Measurements from ENCODE around the gene CBFB. TPM values are rescaled to one million over a fixed set of nuclear protein-coding genes. Genes with fewer than 3 reads are reported as not detected.

The CBFB gene
- polyA plus RNA-seq, 1 donor (not counting 4 experiments of a cell fraction or from before 2014, with no cell fraction given): 39.7 TPM

GRCh38 chr16:67086822-67087221 lies 57.9 kb downstream of the CBFB start:
- no peak overlapping the region for H2AFZ ChIP-seq (ENCODE audit: control insufficient read depth, low read length)

DNA sequence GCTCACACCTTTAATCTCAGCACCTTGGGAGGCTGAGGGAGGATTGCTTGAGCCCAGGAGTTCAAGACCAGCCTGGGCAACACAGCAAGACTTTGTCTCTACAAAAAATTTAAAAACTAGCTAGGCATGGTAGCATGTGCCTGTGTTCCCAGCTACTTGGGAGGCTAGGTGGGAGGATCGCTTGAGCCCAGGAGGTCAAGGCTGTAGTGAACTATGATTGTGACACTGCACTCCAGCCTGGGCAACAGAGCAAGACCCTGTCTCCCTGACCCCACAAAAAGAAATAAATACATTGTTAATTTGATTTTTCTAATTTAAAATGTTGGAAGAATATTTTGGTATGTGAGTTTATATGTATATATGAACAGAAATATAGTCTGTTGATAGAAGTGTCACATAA lies 58.3 kb downstream of the CBFB start:
- Histone ChIP-seq H3K4me3 (ENCODE audit: control insufficient read depth in 2 of 3, extremely low read depth in 1 of 3, insufficient read depth in 2 of 3, low read depth in 1 of 3, low read length in 3 of 3) (no peak overlapping the region), H3K9me3 (ENCODE audit: control insufficient read depth, low read depth, low read length) (no peaks in the 10 kb centered on the region), H4K20me1 (ENCODE audit: control insufficient read depth, extremely low read depth, insufficient read depth, low read length) (no peaks in the 10 kb centered on the region), H2AFZ (ENCODE audit: control insufficient read depth, low read length) (no peak overlapping the region), H3K79me2 (ENCODE audit: control insufficient read depth, insufficient read depth, low read length) (no peaks in the 10 kb centered on the region), H3K27ac (ENCODE audit: control insufficient read depth, insufficient read depth, low read length) (no peak overlapping the region), H3K27me3 (ENCODE audit: control insufficient read depth, extremely low read depth, insufficient read depth, low read length) (no peaks in the 10 kb centered on the region), H3K9me1 (ENCODE audit: control insufficient read depth, extremely low read depth, insufficient read depth, low read length) (peaks cover 2% of the 10 kb centered on the region), H3K36me3 (ENCODE audit: control insufficient read depth in 2 of 2, extremely low read depth in 1 of 2, insufficient read depth in 2 of 2, low read length in 2 of 2) (peaks cover 4 to 6% of the 10 kb centered on the region in 2 experiments), H3K4me2 (ENCODE audit: control insufficient read depth, extremely low read depth, insufficient read depth, low read depth, low read length) (no peak overlapping the region), H3K4me1 (ENCODE audit: control insufficient read depth, extremely low read depth, insufficient read depth, low read length) (no peaks in the 10 kb centered on the region), H3K9ac (ENCODE audit: control insufficient read depth, extremely low read depth, insufficient read depth, low read length) (no peak overlapping the region)
- dilution Hi-C loops (cut with MboI; ENCODE audit: extremely low pct_ligation_motif_present, low sequenced_read_pairs): no loop called here
- no peak for DNase-seq (ENCODE audit: low read depth, low spot score)
- no peak for FAIRE-seq
- TF ChIP-seq, protein P1, sequence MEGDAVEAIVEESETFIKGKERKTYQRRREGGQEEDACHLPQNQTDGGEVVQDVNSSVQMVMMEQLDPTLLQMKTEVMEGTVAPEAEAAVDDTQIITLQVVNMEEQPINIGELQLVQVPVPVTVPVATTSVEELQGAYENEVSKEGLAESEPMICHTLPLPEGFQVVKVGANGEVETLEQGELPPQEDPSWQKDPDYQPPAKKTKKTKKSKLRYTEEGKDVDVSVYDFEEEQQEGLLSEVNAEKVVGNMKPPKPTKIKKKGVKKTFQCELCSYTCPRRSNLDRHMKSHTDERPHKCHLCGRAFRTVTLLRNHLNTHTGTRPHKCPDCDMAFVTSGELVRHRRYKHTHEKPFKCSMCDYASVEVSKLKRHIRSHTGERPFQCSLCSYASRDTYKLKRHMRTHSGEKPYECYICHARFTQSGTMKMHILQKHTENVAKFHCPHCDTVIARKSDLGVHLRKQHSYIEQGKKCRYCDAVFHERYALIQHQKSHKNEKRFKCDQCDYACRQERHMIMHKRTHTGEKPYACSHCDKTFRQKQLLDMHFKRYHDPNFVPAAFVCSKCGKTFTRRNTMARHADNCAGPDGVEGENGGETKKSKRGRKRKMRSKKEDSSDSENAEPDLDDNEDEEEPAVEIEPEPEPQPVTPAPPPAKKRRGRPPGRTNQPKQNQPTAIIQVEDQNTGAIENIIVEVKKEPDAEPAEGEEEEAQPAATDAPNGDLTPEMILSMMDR (optimal IDR thresholded peaks at IDR 0.05 in 1 of 3, IDR thresholded peaks at IDR 0.05 in 1 of 3, conservative IDR thresholded peaks at IDR 0.05 in 1 of 3; ENCODE audit: extremely low read depth in 1 of 3, insufficient read depth in 2 of 3, low read length in 3 of 3): no peak
- no peak for TF ChIP-seq EZH2 (IDR thresholded peaks at IDR 0.05; ENCODE audit: low read length)

More at GRCh38 chr16:67086822-67087221, 57.9 kb downstream of the CBFB start:
- DNase-seq (ENCODE audit: low read depth, low spot score): no peak
- Histone ChIP-seq H3K4me3 (ENCODE audit: control insufficient read depth in 2 of 3, extremely low read depth in 1 of 3, insufficient read depth in 2 of 3, low read depth in 1 of 3, low read length in 3 of 3) (no peak overlapping the region), H3K36me3 (ENCODE audit: control insufficient read depth in 2 of 2, extremely low read depth in 1 of 2, insufficient read depth in 2 of 2, low read length in 2 of 2) (peaks cover 4 to 6% of the 10 kb centered on the region in 2 experiments), H3K4me1 (ENCODE audit: control insufficient read depth, extremely low read depth, insufficient read depth, low read length) (no peaks in the 10 kb centered on the region), H4K20me1 (ENCODE audit: control insufficient read depth, extremely low read depth, insufficient read depth, low read length) (no peaks in the 10 kb centered on the region), H3K27ac (ENCODE audit: control insufficient read depth, insufficient read depth, low read length) (no peak overlapping the region), H3K9me1 (ENCODE audit: control insufficient read depth, extremely low read depth, insufficient read depth, low read length) (peaks cover 2% of the 10 kb centered on the region), H3K4me2 (ENCODE audit: control insufficient read depth, extremely low read depth, insufficient read depth, low read depth, low read length) (no peak overlapping the region), H3K79me2 (ENCODE audit: control insufficient read depth, insufficient read depth, low read length) (no peaks in the 10 kb centered on the region), H3K27me3 (ENCODE audit: control insufficient read depth, extremely low read depth, insufficient read depth, low read length) (no peaks in the 10 kb centered on the region), H3K9me3 (ENCODE audit: control insufficient read depth, low read depth, low read length) (no peaks in the 10 kb centered on the region), H3K9ac (ENCODE audit: control insufficient read depth, extremely low read depth, insufficient read depth, low read length) (no peak overlapping the region)
- no peak for TF ChIP-seq EZH2 (IDR thresholded peaks at IDR 0.05; ENCODE audit: low read length)
- TF ChIP-seq, protein P1 (optimal IDR thresholded peaks at IDR 0.05 in 1 of 3, IDR thresholded peaks at IDR 0.05 in 1 of 3, conservative IDR thresholded peaks at IDR 0.05 in 1 of 3; ENCODE audit: extremely low read depth in 1 of 3, insufficient read depth in 2 of 3, low read length in 3 of 3): no peak
- no peak for FAIRE-seq
- dilution Hi-C loops (cut with MboI; ENCODE audit: extremely low pct_ligation_motif_present, low sequenced_read_pairs): no loop called here
